Left lung (tissue), 14 donors: ENCODE results near the gene VHLL. TPM values are rescaled to one million over a fixed set of nuclear protein-coding genes. Genes with fewer than 3 reads are reported as not detected.
"Not testable (repeated sequence)": the region's sequence is repeated elsewhere in the genome, so short reads cannot be mapped to it uniquely, and the experiment has no call there.

Source experiments
- ATAC-seq: fragments of 200-7000 bp; cut with Tn5 transposase; one replicate; pipeline ENCODE4 v1.9.1; 2020; ENCODE audit warnings: moderate library complexity
- DNase-seq, 4 donors: peaks; one replicate each; pipeline ENCODE4 v3.0.0-alpha.2; 2013 to 2020
- H3K27ac ChIP-seq, 2 donors: fragments of 200-600 bp; sonication (generic) in 1 of 2; one replicate each; pipeline versions ENCODE4 v1.5.0 to v1.8.0; 2020 to 2021
- H3K27me3 ChIP-seq, 2 donors: fragments of 200-600 bp; sonication (generic) in 1 of 2; one replicate each; pipeline versions ENCODE4 v1.5.0 to v1.8.0; 2020 to 2021
- H3K36me3 ChIP-seq, 2 donors: fragments of 200-600 bp; sonication (generic) in 1 of 2; one replicate each; pipeline versions ENCODE4 v1.5.0 to v1.8.0; 2020 to 2021
- H3K4me1 ChIP-seq, 2 donors: fragments of 200-600 bp; one replicate each; pipeline ENCODE4 v1.8.0; 2021
- H3K4me3 ChIP-seq, 2 donors: fragments of 200-600 bp; sonication (generic) in 1 of 2; one replicate each; pipeline versions ENCODE4 v1.5.0 to v1.8.0; 2020 to 2021; ENCODE audit warnings: mild to moderate bottlenecking in 1 of 2
- H3K9me3 ChIP-seq, 2 donors: fragments of 200-600 bp; sonication (generic) in 1 of 2; one replicate each; pipeline versions ENCODE4 v1.5.0 to v1.8.0; 2020 to 2021
- CTCF ChIP-seq, 2 donors: fragments of 200-600 bp; sonication (generic) in 1 of 2; IDR thresholded peaks; one replicate each; pipeline versions ENCODE4 v1.5.0 to v1.8.0; 2021; ENCODE audit warnings: antibody characterized with exemption in 2 of 2
- intact Hi-C, 2 donors: fragments of 100-400 bp; cut with DNase I; formaldehyde crosslinking; loops; one replicate each; pipeline versions ENCODE4 v1.11.2 to v1.14.2; 2022
- long read RNA-seq, 12 donors: library from polyadenylated mRNA in 2 of 12; unstranded in 2 of 12; transcript quantifications; one replicate each; pipeline ENCODE4 v2.0.0 and lab custom pipeline, GENCODE V29; 2019 to 2026
- polyA plus RNA-seq, 6 donors: library from polyadenylated mRNA; unstranded; fragments of 120-200 nt; gene quantifications; one replicate each; pipeline ENCODE4 v1.2.1, GENCODE V29; 2013; ENCODE audit not compliant: insufficient read length in 6 of 6
- total RNA-seq, 2 donors: library from RNA; stranded (reverse); fragmentation: NEBNext Ultra II Directional; extraction: Animal tissue kit (Norgen Biotek cat#: 25700); gene quantifications; one replicate each; pipeline ENCODE4 v1.2.1, GENCODE V29; 2021
- donor health status: DM: no; HTN: yes; CAD: no.
- donor health status: DM: no; HTN: no; CAD: no.

VHLL gene
- not detected for total RNA-seq
- not detected for polyA plus RNA-seq
- long read RNA-seq, donor 1: 0 reads
- long read RNA-seq, donor 2: 0 reads
- long read RNA-seq, donor 3: 0 reads
- long read RNA-seq, donor 4: 0 reads
- long read RNA-seq, donor 5: 0 reads
- long read RNA-seq, donor 6: 0 reads
- long read RNA-seq, donor 7: 0 reads
- long read RNA-seq, donor 8: 0 reads
- long read RNA-seq, donor 9: 0 reads
- long read RNA-seq, donor 10: 0 reads
- long read RNA-seq, donor 11: 0 reads
- long read RNA-seq, donor 12: 0 reads

GRCh38 chr1:156298852-156299357 is at the start of gene VHLL:
Gene VHLL (minus strand): TSS chr1:156299307. CDS start chr1:156299189, 118 bp downstream.
- Histone ChIP-seq H3K4me3 (no peak within 1 kb of the TSS), H3K4me1 (peaks cover 10 to 16% of the 10 kb centered on the region in 2 donors), H3K27me3 (no peaks in the 10 kb centered on the region), H3K27ac (no peak within 1 kb of the TSS), H3K9me3 (no peaks in the 10 kb centered on the region), H3K36me3 (peaks cover 0 to 3% of the 10 kb centered on the region in 2 donors)
- DNase-seq (no peak), ATAC-seq (no peak)
- no peak for TF ChIP-seq CTCF (IDR thresholded peaks at IDR 0.05)
- intact Hi-C loops: no loop called here

- H3K36me3 ChIP-seq: no peaks in the 10 kb centered on the region
- no peak for DNase-seq
- H3K27ac ChIP-seq: no peak overlapping the region
- H3K27me3 ChIP-seq: peaks cover 0 to 7% of the 10 kb centered on the region in 2 donors
- TF ChIP-seq CTCF (IDR thresholded peaks at IDR 0.05): no peak
- ATAC-seq: no peak
- no peaks in the 10 kb centered on the region for H3K9me3 ChIP-seq
- no peak overlapping the region for H3K4me3 ChIP-seq
- intact Hi-C loops: no loop called here
- no peaks in the 10 kb centered on the region for H3K4me1 ChIP-seq
These were observed 48.2 kb upstream of the VHLL start for GRCh38 chr1:156347331-156347730.

- ATAC-seq: no peak
- Histone ChIP-seq H3K9me3 (no peaks in the 10 kb centered on the region), H3K4me3 (no peak overlapping the region), H3K4me1 (no peaks in the 10 kb centered on the region), H3K36me3 (no peaks in the 10 kb centered on the region), H3K27me3 (peaks cover 0 to 7% of the 10 kb centered on the region in 2 donors), H3K27ac (no peak overlapping the region)
- intact Hi-C loops: no loop called here
- no peak for DNase-seq
- TF ChIP-seq CTCF (IDR thresholded peaks at IDR 0.05): no peak
These were observed 47.5 kb upstream of the VHLL start for GRCh38 chr1:156346636-156347035.

- ATAC-seq, H3K4me1 ChIP-seq, H3K9me3 ChIP-seq, H3K36me3 ChIP-seq, H3K27me3 ChIP-seq, H3K4me3 ChIP-seq, H3K27ac ChIP-seq, intact Hi-C loops, DNase-seq: not testable (repeated sequence)
These were observed 46.9 kb upstream of the VHLL start for GRCh38 chr1:156346035-156346434.

GRCh38 chr1:156344409-156344808 is 45.3 kb upstream of the VHLL start:
- Histone ChIP-seq H3K9me3 (no peaks in the 10 kb centered on the region), H3K4me1 (no peaks in the 10 kb centered on the region), H3K27me3 (peaks cover 0 to 7% of the 10 kb centered on the region in 2 donors), H3K36me3 (no peaks in the 10 kb centered on the region), H3K27ac (no peak overlapping the region), H3K4me3 (no peak overlapping the region)
- intact Hi-C loops: no loop called here
- TF ChIP-seq CTCF (IDR thresholded peaks at IDR 0.05): no peak
- DNase-seq (no peak), ATAC-seq (no peak)
